ENCODE results near the gene JAKMIP1. TPM values are rescaled to one million over a fixed set of nuclear protein-coding genes. Genes with fewer than 3 reads are reported as not detected.

Gene JAKMIP1
- total RNA-seq, 1 donor: not detected

- DNase-seq (ENCODE audit: low read depth): no peak
- no peak for TF ChIP-seq CTCF (IDR thresholded peaks at IDR 0.05; ENCODE audit: insufficient read depth, low read depth, low read length)
- no peak overlapping the region for H3K4me3 ChIP-seq (ENCODE audit: low read depth, low read length)
These were observed 40.9 kb upstream of the JAKMIP1 start for GRCh38 chr4:6241062-6241845.

GRCh38 chr4:6239968-6240367 is 39.6 kb upstream of the JAKMIP1 start:
- DNase-seq (ENCODE audit: low read depth): no peak
- H3K4me3 ChIP-seq (ENCODE audit: low read depth, low read length): no peak overlapping the region
- no peak for TF ChIP-seq CTCF (IDR thresholded peaks at IDR 0.05; ENCODE audit: insufficient read depth, low read depth, low read length)

- no peak for DNase-seq (ENCODE audit: low read depth)
- H3K4me3 ChIP-seq (ENCODE audit: low read depth, low read length): no peak overlapping the region
- TF ChIP-seq CTCF (IDR thresholded peaks at IDR 0.05; ENCODE audit: insufficient read depth, low read depth, low read length): no peak
These were observed 39.1 kb upstream of the JAKMIP1 start for GRCh38 chr4:6239486-6239885.

- DNase-seq (ENCODE audit: low read depth): no peak
- no peak for TF ChIP-seq CTCF (IDR thresholded peaks at IDR 0.05; ENCODE audit: insufficient read depth, low read depth, low read length)
- no peak overlapping the region for H3K4me3 ChIP-seq (ENCODE audit: low read depth, low read length)
These were observed 36.6 kb upstream of the JAKMIP1 start for GRCh38 chr4:6236816-6237390.

- DNase-seq (ENCODE audit: low read depth): peak; percentile 22
- no peak for TF ChIP-seq CTCF (IDR thresholded peaks at IDR 0.05; ENCODE audit: insufficient read depth, low read depth, low read length)
- no peak overlapping the region for H3K4me3 ChIP-seq (ENCODE audit: low read depth, low read length)
These were observed 35.7 kb upstream of the JAKMIP1 start for GRCh38 chr4:6235901-6236640.

- H3K4me3 ChIP-seq (ENCODE audit: low read depth, low read length): no peak overlapping the region
- DNase-seq (ENCODE audit: low read depth): no peak
- TF ChIP-seq CTCF (IDR thresholded peaks at IDR 0.05; ENCODE audit: insufficient read depth, low read depth, low read length): no peak
These were observed 34.7 kb upstream of the JAKMIP1 start for GRCh38 chr4:6235012-6235411.
